ENCODE results near the gene STAB1. TPM values are rescaled to one million over a fixed set of nuclear protein-coding genes. Genes with fewer than 3 reads are reported as not detected.

Gene STAB1
- total and polyA plus RNA-seq, 2 experiments from 2014 or later: 0.90 to 1.9 TPM

DNA sequence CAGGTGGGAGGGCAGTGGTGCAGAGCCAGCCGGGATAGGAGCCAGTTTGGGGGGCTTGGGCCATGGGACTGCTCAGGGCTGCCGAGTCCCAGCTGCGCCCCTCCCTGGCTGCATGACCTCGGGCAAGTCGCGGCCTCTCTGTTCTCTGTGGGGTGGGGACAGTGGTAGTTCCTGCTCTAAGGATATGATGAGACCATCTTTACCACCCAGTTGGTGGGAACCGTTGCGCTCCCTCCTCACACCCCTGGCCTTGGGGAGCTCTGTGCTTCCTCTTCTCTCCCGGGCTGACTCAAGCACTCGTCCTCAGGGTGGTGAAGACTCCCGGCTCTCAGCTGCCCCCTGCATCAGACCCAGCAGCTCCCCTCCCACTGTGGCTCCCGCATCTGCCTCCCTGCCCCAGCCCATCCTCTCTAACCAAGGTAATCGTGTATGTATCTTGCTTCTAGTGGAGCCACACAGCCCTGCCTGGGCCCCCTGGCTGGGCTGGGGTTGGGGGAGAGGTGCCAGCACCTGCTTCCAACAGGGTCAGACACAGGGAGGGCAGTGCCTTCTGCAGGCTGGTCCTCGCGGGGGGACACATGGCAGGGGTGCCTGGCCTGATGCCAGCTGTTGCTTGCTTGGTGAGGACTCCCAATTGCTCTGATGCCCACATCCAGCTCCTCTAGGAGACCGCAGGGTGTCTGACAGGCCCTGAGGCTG, 15.1 kb upstream of the STAB1 start (continued):
- TF ChIP-seq, protein P1, sequence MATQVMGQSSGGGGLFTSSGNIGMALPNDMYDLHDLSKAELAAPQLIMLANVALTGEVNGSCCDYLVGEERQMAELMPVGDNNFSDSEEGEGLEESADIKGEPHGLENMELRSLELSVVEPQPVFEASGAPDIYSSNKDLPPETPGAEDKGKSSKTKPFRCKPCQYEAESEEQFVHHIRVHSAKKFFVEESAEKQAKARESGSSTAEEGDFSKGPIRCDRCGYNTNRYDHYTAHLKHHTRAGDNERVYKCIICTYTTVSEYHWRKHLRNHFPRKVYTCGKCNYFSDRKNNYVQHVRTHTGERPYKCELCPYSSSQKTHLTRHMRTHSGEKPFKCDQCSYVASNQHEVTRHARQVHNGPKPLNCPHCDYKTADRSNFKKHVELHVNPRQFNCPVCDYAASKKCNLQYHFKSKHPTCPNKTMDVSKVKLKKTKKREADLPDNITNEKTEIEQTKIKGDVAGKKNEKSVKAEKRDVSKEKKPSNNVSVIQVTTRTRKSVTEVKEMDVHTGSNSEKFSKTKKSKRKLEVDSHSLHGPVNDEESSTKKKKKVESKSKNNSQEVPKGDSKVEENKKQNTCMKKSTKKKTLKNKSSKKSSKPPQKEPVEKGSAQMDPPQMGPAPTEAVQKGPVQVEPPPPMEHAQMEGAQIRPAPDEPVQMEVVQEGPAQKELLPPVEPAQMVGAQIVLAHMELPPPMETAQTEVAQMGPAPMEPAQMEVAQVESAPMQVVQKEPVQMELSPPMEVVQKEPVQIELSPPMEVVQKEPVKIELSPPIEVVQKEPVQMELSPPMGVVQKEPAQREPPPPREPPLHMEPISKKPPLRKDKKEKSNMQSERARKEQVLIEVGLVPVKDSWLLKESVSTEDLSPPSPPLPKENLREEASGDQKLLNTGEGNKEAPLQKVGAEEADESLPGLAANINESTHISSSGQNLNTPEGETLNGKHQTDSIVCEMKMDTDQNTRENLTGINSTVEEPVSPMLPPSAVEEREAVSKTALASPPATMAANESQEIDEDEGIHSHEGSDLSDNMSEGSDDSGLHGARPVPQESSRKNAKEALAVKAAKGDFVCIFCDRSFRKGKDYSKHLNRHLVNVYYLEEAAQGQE (IDR thresholded peaks at IDR 0.05; ENCODE audit: unreplicated experiment): no peak
- TF ChIP-seq NANOG (IDR thresholded peaks at IDR 0.05; ENCODE audit: borderline replicate concordance) (no peak), ZNF331 (CRISPR knock-in tag; IDR thresholded peaks at IDR 0.05; ENCODE audit: low read depth) (no peak), EZH2 (IDR thresholded peaks at IDR 0.05; ENCODE audit: low read depth, unreplicated experiment) (no peak), POLR2AphosphoS5 (IDR thresholded peaks at IDR 0.05; ENCODE audit: low read depth) (no peak)

DNA sequence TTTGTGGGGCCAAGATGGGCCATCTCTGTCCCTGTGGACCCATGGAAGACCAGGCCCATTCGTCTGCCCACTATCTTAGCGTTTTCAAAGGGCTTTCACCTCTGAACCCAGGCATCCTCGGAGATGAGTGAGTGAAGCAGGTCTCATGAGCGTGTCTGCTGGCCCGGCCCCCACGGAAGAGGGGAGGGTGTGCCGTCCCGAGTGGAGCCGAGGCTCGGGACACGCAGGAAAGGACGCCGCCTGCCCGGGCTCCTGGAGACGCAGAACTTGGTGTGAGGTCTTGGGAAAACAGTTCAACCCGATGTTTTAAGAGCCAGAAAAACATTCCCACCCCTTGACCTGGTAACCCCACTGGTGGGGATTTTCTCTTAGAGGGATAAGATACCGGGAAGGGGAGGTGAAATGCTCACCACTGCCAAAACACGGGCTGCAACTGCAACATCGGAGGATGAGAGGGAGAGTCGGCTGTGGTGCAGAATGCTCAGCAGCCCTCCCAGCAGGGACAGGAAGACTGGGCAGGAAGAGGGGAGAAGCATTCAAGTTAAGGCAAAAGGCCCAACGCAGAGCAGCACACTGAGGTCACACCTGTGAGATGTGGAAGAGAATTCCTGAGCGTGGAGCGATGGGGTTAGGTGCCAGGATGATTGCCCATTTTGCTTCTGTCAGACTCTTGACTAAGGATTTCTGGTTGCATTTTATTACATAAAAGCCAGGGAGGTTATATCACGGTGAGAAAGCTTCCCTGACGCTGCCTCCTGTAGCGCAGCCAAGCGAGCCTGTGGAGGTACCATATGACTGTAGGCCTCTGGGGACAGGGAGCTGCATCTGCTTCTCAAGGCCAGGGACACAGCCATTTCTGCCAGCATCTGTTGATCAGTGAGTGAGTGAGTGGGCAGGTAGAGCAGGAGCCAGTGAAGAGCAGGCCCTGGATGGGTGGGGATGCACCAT, 14.1 kb upstream of the STAB1 start:
- H3K27me3 ChIP-seq (ENCODE audit: insufficient read depth): no peaks in the 10 kb centered on the region
- 0 out of 2 replicates have a peak, but pooled peaks cover 7% of the 10 kb centered on the region for H3F3A ChIP-seq (replicated peaks; ENCODE audit: low read depth)
- no peaks in the 10 kb centered on the region for H3K9me2 ChIP-seq (ENCODE audit: insufficient read depth)
- H3K27ac ChIP-seq (ENCODE audit: low read depth): no peak overlapping the region
- H3K4me3 ChIP-seq: no peak overlapping the region
- H3K36me3 Mint-ChIP-seq (ENCODE audit: low read depth): peaks cover 74% of the 10 kb centered on the region
- no peaks in the 10 kb centered on the region; the same call in 2 of the 3 replicates for H3K9me3 Mint-ChIP-seq
- ATAC-seq (no peak), DNase-seq (ENCODE audit: low spot score) (no peak)
- H3K4me2 ChIP-seq: no peak overlapping the region
- H3K27me3 Mint-ChIP-seq (ENCODE audit: insufficient read depth, low read depth, poor library complexity): peaks cover 6% of the 10 kb centered on the region
- peaks cover 8% of the 10 kb centered on the region for H4K20me1 ChIP-seq (replicated peaks; ENCODE audit: insufficient read depth)
- no peaks in the 10 kb centered on the region; the same call in 1 of the 2 replicates for H3K79me2 ChIP-seq (replicated peaks; ENCODE audit: insufficient read depth)
- peaks cover 22% of the 10 kb centered on the region for H3K36me3 ChIP-seq (ENCODE audit: insufficient read depth)
- H3K4me1 Mint-ChIP-seq: no peaks in the 10 kb centered on the region; the same call in 2 of the 3 replicates
- no peaks in the 10 kb centered on the region for H3K4me1 ChIP-seq (ENCODE audit: insufficient read depth)
- no peak overlapping the region for H2AFZ ChIP-seq
- no peak overlapping the region for H3K4me3 Mint-ChIP-seq
- H3K27ac Mint-ChIP-seq: peak overlapping the region; percentile 56; the same call in 1 of the 2 replicates
- no peak for TF ChIP-seq JUNB (IDR thresholded peaks at IDR 0.05; ENCODE audit: unreplicated experiment)
- TF ChIP-seq, protein P1 (IDR thresholded peaks at IDR 0.05; ENCODE audit: unreplicated experiment): no peak
- TF ChIP-seq EZH2phosphoT487 (IDR thresholded peaks at IDR 0.05; ENCODE audit: unreplicated experiment): no peak
- TF ChIP-seq STAT1 (IDR thresholded peaks at IDR 0.05; ENCODE audit: unreplicated experiment): no peak
- TF ChIP-seq, protein P2, sequence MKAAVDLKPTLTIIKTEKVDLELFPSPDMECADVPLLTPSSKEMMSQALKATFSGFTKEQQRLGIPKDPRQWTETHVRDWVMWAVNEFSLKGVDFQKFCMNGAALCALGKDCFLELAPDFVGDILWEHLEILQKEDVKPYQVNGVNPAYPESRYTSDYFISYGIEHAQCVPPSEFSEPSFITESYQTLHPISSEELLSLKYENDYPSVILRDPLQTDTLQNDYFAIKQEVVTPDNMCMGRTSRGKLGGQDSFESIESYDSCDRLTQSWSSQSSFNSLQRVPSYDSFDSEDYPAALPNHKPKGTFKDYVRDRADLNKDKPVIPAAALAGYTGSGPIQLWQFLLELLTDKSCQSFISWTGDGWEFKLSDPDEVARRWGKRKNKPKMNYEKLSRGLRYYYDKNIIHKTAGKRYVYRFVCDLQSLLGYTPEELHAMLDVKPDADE (IDR thresholded peaks at IDR 0.05): no peak
- no peak for TF ChIP-seq NANOG (IDR thresholded peaks at IDR 0.05; ENCODE audit: borderline replicate concordance)
- TF ChIP-seq POLR2AphosphoS5 (IDR thresholded peaks at IDR 0.05; ENCODE audit: low read depth): no peak
- TF ChIP-seq ZNF331 (CRISPR knock-in tag; IDR thresholded peaks at IDR 0.05; ENCODE audit: low read depth): no peak
- no peak for TF ChIP-seq ZNF114 (CRISPR knock-in tag; IDR thresholded peaks at IDR 0.05)
- TF ChIP-seq, protein P3, sequence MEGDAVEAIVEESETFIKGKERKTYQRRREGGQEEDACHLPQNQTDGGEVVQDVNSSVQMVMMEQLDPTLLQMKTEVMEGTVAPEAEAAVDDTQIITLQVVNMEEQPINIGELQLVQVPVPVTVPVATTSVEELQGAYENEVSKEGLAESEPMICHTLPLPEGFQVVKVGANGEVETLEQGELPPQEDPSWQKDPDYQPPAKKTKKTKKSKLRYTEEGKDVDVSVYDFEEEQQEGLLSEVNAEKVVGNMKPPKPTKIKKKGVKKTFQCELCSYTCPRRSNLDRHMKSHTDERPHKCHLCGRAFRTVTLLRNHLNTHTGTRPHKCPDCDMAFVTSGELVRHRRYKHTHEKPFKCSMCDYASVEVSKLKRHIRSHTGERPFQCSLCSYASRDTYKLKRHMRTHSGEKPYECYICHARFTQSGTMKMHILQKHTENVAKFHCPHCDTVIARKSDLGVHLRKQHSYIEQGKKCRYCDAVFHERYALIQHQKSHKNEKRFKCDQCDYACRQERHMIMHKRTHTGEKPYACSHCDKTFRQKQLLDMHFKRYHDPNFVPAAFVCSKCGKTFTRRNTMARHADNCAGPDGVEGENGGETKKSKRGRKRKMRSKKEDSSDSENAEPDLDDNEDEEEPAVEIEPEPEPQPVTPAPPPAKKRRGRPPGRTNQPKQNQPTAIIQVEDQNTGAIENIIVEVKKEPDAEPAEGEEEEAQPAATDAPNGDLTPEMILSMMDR (conservative IDR thresholded peaks at IDR 0.05; ENCODE audit: low read depth in 2 of 2): no peak
- no peak for TF ChIP-seq EZH2 (IDR thresholded peaks at IDR 0.05; ENCODE audit: low read depth, unreplicated experiment)
